Hepatocyte (in vitro differentiated cells): ENCODE results near the gene NRDC. TPM values are rescaled to one million over a fixed set of nuclear protein-coding genes. Genes with fewer than 3 reads are reported as not detected.

Source experiments
- DNase-seq: peaks from one replicate; pipeline ENCODE4 v3.0.0-alpha.2; 2016; ENCODE audit warnings: low spot score
- H2AFZ ChIP-seq: fragments of 200-600 bp; sonication (generic); 2 replicates; pipeline ENCODE4 v1.6.0; 2016; ENCODE audit warnings: antibody characterized with exemption, mild to moderate bottlenecking
- H3K27ac ChIP-seq: fragments of 200-600 bp; sonication (generic); 2 replicates; pipeline ENCODE4 v1.5.1; 2016; ENCODE audit warnings: mild to moderate bottlenecking
- H3K27me3 ChIP-seq: fragments of 200-600 bp; sonication (generic); 2 replicates; pipeline ENCODE4 v1.6.1; 2016
- H3K36me3 ChIP-seq: fragments of 200-600 bp; sonication (generic); replicated peaks from 2 replicates; pipeline ENCODE4 v1.5.1; 2016; ENCODE audit warnings: low read depth; ENCODE audit not compliant: insufficient read depth
- H3K4me1 ChIP-seq: fragments of 200-600 bp; sonication (generic); 2 replicates; pipeline ENCODE4 v1.5.1; 2016; ENCODE audit warnings: mild to moderate bottlenecking, moderate library complexity; ENCODE audit not compliant: insufficient read depth
- H3K4me2 ChIP-seq: fragments of 200-600 bp; sonication (generic); 2 replicates; pipeline ENCODE4 v1.6.0; 2016
- H3K4me3 ChIP-seq: fragments of 200-600 bp; sonication (generic); 2 replicates; pipeline ENCODE4 v1.5.1; 2016; ENCODE audit warnings: mild to moderate bottlenecking
- H3K79me2 ChIP-seq: fragments of 200-600 bp; sonication (generic); 2 replicates; pipeline ENCODE4 v1.6.0; 2017; ENCODE audit warnings: mild to moderate bottlenecking
- H3K9me2 ChIP-seq: fragments of 200-600 bp; sonication (generic); replicated peaks from 2 replicates; pipeline ENCODE4 v1.6.0; 2017; ENCODE audit warnings: mild to moderate bottlenecking; ENCODE audit not compliant: insufficient read depth
- H3K9me3 ChIP-seq: fragments of 200-600 bp; sonication (generic); 2 replicates; pipeline ENCODE4 v1.5.1; 2016; ENCODE audit warnings: low read depth, mild to moderate bottlenecking
- H4K20me1 ChIP-seq: fragments of 200-600 bp; sonication (generic); 2 replicates; pipeline ENCODE4 v1.6.0; 2016; ENCODE audit warnings: mild to moderate bottlenecking; ENCODE audit not compliant: insufficient read depth, poor library complexity, severe bottlenecking
- EZH2 ChIP-seq: fragments of 200-600 bp; sonication (generic); IDR thresholded peaks from 2 replicates; pipeline ENCODE4 v1.6.1; 2016; ENCODE audit warnings: antibody characterized with exemption, mild to moderate bottlenecking, borderline replicate concordance
- EZH2phosphoT487 ChIP-seq: fragments of 200-600 bp; sonication (generic); IDR thresholded peaks from one replicate; pipeline ENCODE4 v1.6.1; 2018; ENCODE audit warnings: antibody characterized with exemption, mild to moderate bottlenecking, low read depth, moderate library complexity; ENCODE audit not compliant: unreplicated experiment, severe bottlenecking
- WGBS: methylation state at CpG from one replicate; pipeline ENCODE4 v1.1.6; 2016; ENCODE audit warnings: low lambda C conversion rate; ENCODE audit errors: missing lambda C conversion rate; 5-methylcytosine and 5-hydroxymethylcytosine counted together
- polyA plus RNA-seq: library from polyadenylated mRNA; unstranded; fragments of >200 nt; fragmentation: Nextera tagmentation; extraction: Ambion mirVana; gene quantifications from 2 replicates; pipeline ENCODE4 v1.2.1, GENCODE V29; 2016
- total RNA-seq: library from RNA; depleted of rRNA; stranded (reverse); fragments of >200 nt; gene quantifications from 2 replicates; pipeline ENCODE4 v1.2.3, GENCODE V29; 2014
- TF ChIP-seq, protein P1 (sequence below): fragments of 200-600 bp; sonication (generic); IDR thresholded peaks from 2 replicates; pipeline ENCODE4 v1.5.1; 2016; ENCODE audit warnings: antibody characterized with exemption, mild to moderate bottlenecking; ENCODE audit not compliant: poor library complexity

NRDC gene
- total and polyA plus RNA-seq, 2 experiments from 2014 or later, result 82.2 to 89.4 TPM

GRCh38 chr1:51910221-51911000, 31.9 kb upstream of the NRDC start:
- WGBS, result 71% methylated on average over 4 of the region's 4 CpGs
- no peaks in the 10 kb centered on the region for H3K27me3 ChIP-seq
- no peaks in the 10 kb centered on the region for H3K36me3 ChIP-seq
- H2AFZ ChIP-seq, result no peak overlapping the region
- no peaks in the 10 kb centered on the region for H3K79me2 ChIP-seq
- H3K4me3 ChIP-seq, result no peak overlapping the region
- no peaks in the 10 kb centered on the region for H4K20me1 ChIP-seq
- no peak overlapping the region for H3K4me2 ChIP-seq
- H3K9me2 ChIP-seq, result no peaks in the 10 kb centered on the region
- no peaks in the 10 kb centered on the region for H3K9me3 ChIP-seq
- no peaks in the 10 kb centered on the region for H3K4me1 ChIP-seq
- no peak overlapping the region for H3K27ac ChIP-seq
- DNase-seq, result no peak
- TF ChIP-seq, protein P1, sequence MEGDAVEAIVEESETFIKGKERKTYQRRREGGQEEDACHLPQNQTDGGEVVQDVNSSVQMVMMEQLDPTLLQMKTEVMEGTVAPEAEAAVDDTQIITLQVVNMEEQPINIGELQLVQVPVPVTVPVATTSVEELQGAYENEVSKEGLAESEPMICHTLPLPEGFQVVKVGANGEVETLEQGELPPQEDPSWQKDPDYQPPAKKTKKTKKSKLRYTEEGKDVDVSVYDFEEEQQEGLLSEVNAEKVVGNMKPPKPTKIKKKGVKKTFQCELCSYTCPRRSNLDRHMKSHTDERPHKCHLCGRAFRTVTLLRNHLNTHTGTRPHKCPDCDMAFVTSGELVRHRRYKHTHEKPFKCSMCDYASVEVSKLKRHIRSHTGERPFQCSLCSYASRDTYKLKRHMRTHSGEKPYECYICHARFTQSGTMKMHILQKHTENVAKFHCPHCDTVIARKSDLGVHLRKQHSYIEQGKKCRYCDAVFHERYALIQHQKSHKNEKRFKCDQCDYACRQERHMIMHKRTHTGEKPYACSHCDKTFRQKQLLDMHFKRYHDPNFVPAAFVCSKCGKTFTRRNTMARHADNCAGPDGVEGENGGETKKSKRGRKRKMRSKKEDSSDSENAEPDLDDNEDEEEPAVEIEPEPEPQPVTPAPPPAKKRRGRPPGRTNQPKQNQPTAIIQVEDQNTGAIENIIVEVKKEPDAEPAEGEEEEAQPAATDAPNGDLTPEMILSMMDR, result no peak
- no peak for TF ChIP-seq EZH2phosphoT487
- TF ChIP-seq EZH2, result no peak

- WGBS, result 76% methylated on average over 2 of the region's 2 CpGs
- no peaks in the 10 kb centered on the region for H3K9me2 ChIP-seq
- H3K36me3 ChIP-seq, result no peaks in the 10 kb centered on the region
- no peak for DNase-seq
- no peaks in the 10 kb centered on the region for H3K79me2 ChIP-seq
- H3K9me3 ChIP-seq, result no peaks in the 10 kb centered on the region
- H2AFZ ChIP-seq, result no peak overlapping the region
- no peaks in the 10 kb centered on the region for H4K20me1 ChIP-seq
- H3K4me2 ChIP-seq, result no peak overlapping the region
- no peaks in the 10 kb centered on the region for H3K27me3 ChIP-seq
- no peaks in the 10 kb centered on the region for H3K4me1 ChIP-seq
- TF ChIP-seq, protein P1, result no peak
- TF ChIP-seq EZH2 (no peak), EZH2phosphoT487 (no peak)
- no peak overlapping the region for H3K4me3 ChIP-seq
- H3K27ac ChIP-seq, result no peak overlapping the region
These were observed 30.0 kb upstream of the NRDC start for GRCh38 chr1:51908499-51908898.

GRCh38 chr1:51907079-51907702, 28.7 kb upstream of the NRDC start:
- peak; percentile 15 for DNase-seq
- Histone ChIP-seq H3K4me2 (no peak overlapping the region), H4K20me1 (no peaks in the 10 kb centered on the region), H3K27me3 (no peaks in the 10 kb centered on the region), H3K36me3 (no peaks in the 10 kb centered on the region), H3K79me2 (no peaks in the 10 kb centered on the region), H3K9me2 (no peaks in the 10 kb centered on the region), H2AFZ (no peak overlapping the region), H3K27ac (no peak overlapping the region), H3K4me1 (no peaks in the 10 kb centered on the region), H3K4me3 (no peak overlapping the region), H3K9me3 (no peaks in the 10 kb centered on the region)
- TF ChIP-seq, protein P1, result no peak
- TF ChIP-seq EZH2 (no peak), EZH2phosphoT487 (no peak)
- 82% methylated on average over 4 of the region's 4 CpGs for WGBS
